ENCODE data around the gene PCBP2. TPM values are rescaled to one million over a fixed set of nuclear protein-coding genes. Genes with fewer than 3 reads are reported as not detected.

Gene PCBP2
- polyA plus RNA-seq, 1 donor from 2014 or later, result 242 TPM

- no peaks in the 10 kb centered on the region for H3K27me3 ChIP-seq (ENCODE audit: insufficient read depth, low read depth, low read length)
- no peaks in the 10 kb centered on the region for H3K9me2 ChIP-seq (ENCODE audit: insufficient read depth, low read length)
- TF ChIP-seq RAD21 (conservative IDR thresholded peaks at IDR 0.05) (no peak), MXI1 (conservative IDR thresholded peaks at IDR 0.05; ENCODE audit: poor library complexity, severe bottlenecking) (no peak), SMC3 (conservative IDR thresholded peaks at IDR 0.05; ENCODE audit: poor library complexity) (no peak), POLR2AphosphoS5 (IDR thresholded peaks at IDR 0.05) (no peak), TAF1 (IDR thresholded peaks at IDR 0.05; ENCODE audit: low read depth) (no peak), EP300 (conservative IDR thresholded peaks at IDR 0.05; ENCODE audit: poor library complexity, severe bottlenecking) (no peak), EZH2 (IDR thresholded peaks at IDR 0.05; ENCODE audit: borderline replicate concordance, insufficient read depth, low read length, poor library complexity, severe bottlenecking) (no peak), REST (IDR thresholded peaks at IDR 0.05; ENCODE audit: borderline replicate concordance) (no peak), CTCF (IDR thresholded peaks at IDR 0.05; ENCODE audit: poor library complexity, severe bottlenecking) (no peak)
- no peak within 1 kb of the TSS for H3K4me3 ChIP-seq (ENCODE audit: low read length)
- H3K36me3 ChIP-seq (ENCODE audit: insufficient read depth, low read length), result no peaks in the 10 kb centered on the region
- no peak within 1 kb of the TSS for H3K27ac ChIP-seq (ENCODE audit: low read length)
- no peaks in the 10 kb centered on the region for H3K79me2 ChIP-seq (replicated peaks; ENCODE audit: insufficient read depth, low read length)
- H3K9me3 ChIP-seq (ENCODE audit: low read length), result no peaks in the 10 kb centered on the region
- H4K20me1 ChIP-seq (ENCODE audit: insufficient read depth), result no peaks in the 10 kb centered on the region
- H3K9ac ChIP-seq (ENCODE audit: low read length), result no peak within 1 kb of the TSS
- no peak within 1 kb of the TSS for H2AFZ ChIP-seq (ENCODE audit: low read depth, low read length)
- no peaks in the 10 kb centered on the region for H3F3A ChIP-seq (ENCODE audit: insufficient read depth, low read length, poor library complexity, severe bottlenecking)
- no peak within 1 kb of the TSS for H3K4me2 ChIP-seq (ENCODE audit: low read length)
These were observed 28.3 kb upstream of the PCBP2 start, which contains the start of gene AMHR2 for GRCh38 chr12:53423597-53423996. Gene AMHR2 (plus strand): TSS chr12:53423855. CDS start chr12:53423935, 80 bp downstream.

- no peaks in the 10 kb centered on the region for H3K36me3 ChIP-seq (ENCODE audit: insufficient read depth, low read length)
- no peaks in the 10 kb centered on the region for H3K27me3 ChIP-seq (ENCODE audit: insufficient read depth, low read depth, low read length)
- no peaks in the 10 kb centered on the region for H3K79me2 ChIP-seq (replicated peaks; ENCODE audit: insufficient read depth, low read length)
- no peak overlapping the region for H3K4me3 ChIP-seq (ENCODE audit: low read length)
- H3F3A ChIP-seq (ENCODE audit: insufficient read depth, low read length, poor library complexity, severe bottlenecking), result no peaks in the 10 kb centered on the region
- H3K9me3 ChIP-seq (ENCODE audit: low read length), result no peaks in the 10 kb centered on the region
- H3K4me2 ChIP-seq (ENCODE audit: low read length), result no peak overlapping the region
- H4K20me1 ChIP-seq (ENCODE audit: insufficient read depth), result no peaks in the 10 kb centered on the region
- no peaks in the 10 kb centered on the region for H3K9me2 ChIP-seq (ENCODE audit: insufficient read depth, low read length)
- no peak for TF ChIP-seq EP300 (conservative IDR thresholded peaks at IDR 0.05; ENCODE audit: poor library complexity, severe bottlenecking)
- no peak for TF ChIP-seq RAD21 (conservative IDR thresholded peaks at IDR 0.05)
- TF ChIP-seq EZH2 (IDR thresholded peaks at IDR 0.05; ENCODE audit: borderline replicate concordance, insufficient read depth, low read length, poor library complexity, severe bottlenecking), result no peak
- TF ChIP-seq POLR2AphosphoS5 (IDR thresholded peaks at IDR 0.05), result no peak
- TF ChIP-seq TAF1 (IDR thresholded peaks at IDR 0.05; ENCODE audit: low read depth), result no peak
- TF ChIP-seq MXI1 (conservative IDR thresholded peaks at IDR 0.05; ENCODE audit: poor library complexity, severe bottlenecking), result no peak
- TF ChIP-seq REST (IDR thresholded peaks at IDR 0.05; ENCODE audit: borderline replicate concordance), result no peak
- no peak for TF ChIP-seq SMC3 (conservative IDR thresholded peaks at IDR 0.05; ENCODE audit: poor library complexity)
- TF ChIP-seq CTCF (IDR thresholded peaks at IDR 0.05; ENCODE audit: poor library complexity, severe bottlenecking), result no peak
- H3K27ac ChIP-seq (ENCODE audit: low read length), result no peak overlapping the region
- no peak overlapping the region for H2AFZ ChIP-seq (ENCODE audit: low read depth, low read length)
- H3K9ac ChIP-seq (ENCODE audit: low read length), result no peak overlapping the region
These were observed 27.0 kb upstream of the PCBP2 start for GRCh38 chr12:53424626-53425514.
